Naive thymus-derived CD8-positive, alpha-beta T cell (primary cell): ENCODE results near the gene CACTIN. TPM values are rescaled to one million over a fixed set of nuclear protein-coding genes. Genes with fewer than 3 reads are reported as not detected.

ENCODE experiments used
- ATAC-seq, 2 donors: fragments of 150-1000 bp; cut with Tn5 transposase in 1 of 2; sonication (Bioruptor Pico), chemical (Tn5 transposase) in 1 of 2; 1 replicate in 1 of 2; 2 replicates in 1 of 2; pipeline ENCODE4 v1.10.0; 2021; ENCODE audit warnings: mild to moderate bottlenecking in 2 of 2, moderate library complexity in 2 of 2
- POLR2A ChIA-PET: fragments of 350-600 bp; sonication (Branson Sonifier 250); formaldehyde crosslinking; loops from one replicate; lab custom pipeline; 2021; ENCODE audit warnings: antibody characterized with exemption; lab: Charles Lee
- DNase-seq, 10 donors: peaks; one replicate each; pipeline versions ENCODE4 v3.0.0 to v3.0.0-alpha.2; 2020 to 2022
- H3K27ac Mint-ChIP-seq, 10 donors: one replicate each; pipeline ENCODE4 v1.8.0; 2020 to 2022; ENCODE audit warnings: mild to moderate bottlenecking in 10 of 10, mixed read lengths in 10 of 10, moderate library complexity in 4 of 10, inconsistent platforms in 1 of 10
- H3K27me3 Mint-ChIP-seq, 5 donors: one replicate each; pipeline ENCODE4 v1.8.0; 2021 to 2022; ENCODE audit warnings: mixed read lengths in 5 of 5
- H3K36me3 Mint-ChIP-seq, 3 donors: one replicate each; pipeline ENCODE4 v1.8.0; 2020 to 2022; ENCODE audit warnings: mixed read lengths in 3 of 3, mild to moderate bottlenecking in 2 of 3, inconsistent platforms in 1 of 3
- H3K4me1 Mint-ChIP-seq, 4 donors: one replicate each; pipeline ENCODE4 v1.8.0; 2021 to 2022; ENCODE audit warnings: mixed read lengths in 4 of 4
- H3K4me3 Mint-ChIP-seq, 10 donors: one replicate each; pipeline ENCODE4 v1.8.0; 2020 to 2022; ENCODE audit warnings: mild to moderate bottlenecking in 10 of 10, mixed read lengths in 10 of 10, moderate library complexity in 6 of 10, inconsistent platforms in 1 of 10
- H3K9me3 Mint-ChIP-seq, 9 donors: one replicate each; pipeline ENCODE4 v1.8.0; 2020 to 2022; ENCODE audit warnings: mixed read lengths in 9 of 9, mild to moderate bottlenecking in 3 of 9, inconsistent platforms in 1 of 9, moderate library complexity in 1 of 9
- polyA plus RNA-seq, 3 donors: library from polyadenylated mRNA; unstranded; fragments of 300-500 nt; fragmentation: Illumina TruSeq; gene quantifications; one replicate each; pipeline ENCODE4 v1.2.3, GENCODE V29; 2021
- total RNA-seq, 8 experiments: library from RNA in 2 of 8; stranded (reverse) in 2 of 8; gene quantifications; one replicate each; pipeline ENCODE4 v1.2.3 and lab custom pipeline; 2021 to 2026

The CACTIN gene
- total and polyA plus RNA-seq, 5 experiments from 2014 or later: 6.9 to 54.1 (median 20.4) TPM

GRCh38 chr19:3641515-3642269, 15.1 kb upstream of the CACTIN start:
- POLR2A ChIA-PET: no interaction called here
- no peaks in the 10 kb centered on the region for H3K27me3 Mint-ChIP-seq
- ATAC-seq: no peak
- DNase-seq: no peak
- no peaks in the 10 kb centered on the region for H3K9me3 Mint-ChIP-seq
- H3K36me3 Mint-ChIP-seq: peaks cover 0 to 23% (median 4%) of the 10 kb centered on the region in 3 donors
- no peak overlapping the region for H3K4me3 Mint-ChIP-seq
- peaks cover 0 to 2% (median 0%) of the 10 kb centered on the region in 4 donors for H3K4me1 Mint-ChIP-seq
- no peak overlapping the region for H3K27ac Mint-ChIP-seq

DNA sequence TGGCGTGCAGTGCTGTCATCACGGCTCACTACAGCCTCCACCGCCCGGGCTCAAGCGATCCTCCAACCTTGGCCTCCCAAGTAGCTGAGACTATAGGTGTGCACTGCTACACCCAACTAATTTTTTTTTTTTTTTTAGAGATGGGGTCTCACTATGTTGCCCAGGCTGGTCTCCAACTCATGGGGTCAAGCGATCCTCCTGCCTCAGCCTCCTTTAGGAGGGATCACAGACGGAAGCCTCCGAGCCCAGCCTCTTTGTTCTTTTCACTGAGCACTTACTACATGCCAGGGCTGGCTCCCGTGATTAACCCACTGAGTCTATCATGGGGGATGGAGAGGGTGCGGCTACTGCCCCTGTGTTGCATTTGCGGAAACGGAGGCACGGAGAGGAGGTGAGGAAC, 12.9 kb upstream of the CACTIN start:
- no peak for ATAC-seq
- peaks cover 0 to 2% (median 0%) of the 10 kb centered on the region in 4 donors for H3K4me1 Mint-ChIP-seq
- H3K4me3 Mint-ChIP-seq: no peak overlapping the region
- POLR2A ChIA-PET: interaction anchor here (0.7 kb wide), 1 partner anchor 430 kb away, joined by 3 read pairs; no protein-coding TSS in a partner anchor
- peaks cover 0 to 23% (median 3%) of the 10 kb centered on the region in 3 donors for H3K36me3 Mint-ChIP-seq
- no peaks in the 10 kb centered on the region for H3K27me3 Mint-ChIP-seq
- H3K9me3 Mint-ChIP-seq: no peaks in the 10 kb centered on the region
- H3K27ac Mint-ChIP-seq: peak overlapping the region in 1 of 10 donors; percentile 29
- no peak for DNase-seq

GRCh38 chr19:3638208-3639193, 11.9 kb upstream of the CACTIN start:
- Mint-ChIP-seq H3K4me3 (no peak overlapping the region), H3K27me3 (no peaks in the 10 kb centered on the region), H3K27ac (no peak overlapping the region), H3K36me3 (peaks cover 0 to 23% (median 3%) of the 10 kb centered on the region in 3 donors), H3K9me3 (no peaks in the 10 kb centered on the region), H3K4me1 (peaks cover 0 to 4% (median 0%) of the 10 kb centered on the region in 4 donors)
- POLR2A ChIA-PET: interaction anchor here (0.7 kb wide), 1 partner anchor 429 kb away, joined by 3 read pairs; no protein-coding TSS in a partner anchor
- ATAC-seq: no peak
- DNase-seq: no peak

- DNase-seq: no peak
- Mint-ChIP-seq H3K27me3 (no peaks in the 10 kb centered on the region), H3K9me3 (no peaks in the 10 kb centered on the region), H3K4me1 (peaks cover 0 to 4% (median 0%) of the 10 kb centered on the region in 4 donors), H3K27ac (no peak overlapping the region), H3K36me3 (peaks cover 0 to 22% (median 0%) of the 10 kb centered on the region in 3 donors), H3K4me3 (no peak overlapping the region)
- POLR2A ChIA-PET: no interaction called here
- ATAC-seq: no peak
Measured at GRCh38 chr19:3637621-3638020, 11.0 kb upstream of the CACTIN start.

- H3K4me1 Mint-ChIP-seq: peaks cover 0 to 4% (median 0%) of the 10 kb centered on the region in 4 donors
- H3K36me3 Mint-ChIP-seq: peaks cover 0 to 23% (median 0%) of the 10 kb centered on the region in 3 donors
- H3K9me3 Mint-ChIP-seq: no peaks in the 10 kb centered on the region
- ATAC-seq (no peak), DNase-seq (no peak)
- POLR2A ChIA-PET: no interaction called here
- no peaks in the 10 kb centered on the region for H3K27me3 Mint-ChIP-seq
- H3K27ac Mint-ChIP-seq: no peak overlapping the region
- no peak overlapping the region for H3K4me3 Mint-ChIP-seq
Measured at GRCh38 chr19:3636962-3637361, 10.4 kb upstream of the CACTIN start.

GRCh38 chr19:3636506-3636905, 9.9 kb upstream of the CACTIN start:
- ATAC-seq (no peak), DNase-seq (no peak)
- peaks cover 0 to 4% (median 0%) of the 10 kb centered on the region in 4 donors for H3K4me1 Mint-ChIP-seq
- no peaks in the 10 kb centered on the region for H3K27me3 Mint-ChIP-seq
- peaks cover 0 to 19% (median 0%) of the 10 kb centered on the region in 3 donors for H3K36me3 Mint-ChIP-seq
- H3K27ac Mint-ChIP-seq: no peak overlapping the region
- H3K4me3 Mint-ChIP-seq: no peak overlapping the region
- POLR2A ChIA-PET: no interaction called here
- no peaks in the 10 kb centered on the region for H3K9me3 Mint-ChIP-seq

- Mint-ChIP-seq H3K27me3 (no peaks in the 10 kb centered on the region), H3K36me3 (peaks cover 0 to 14% (median 0%) of the 10 kb centered on the region in 3 donors), H3K9me3 (no peaks in the 10 kb centered on the region), H3K4me1 (peaks cover 0 to 6% (median 0%) of the 10 kb centered on the region in 4 donors), H3K27ac (peak overlapping the region in 2 of 10 donors; percentile 49 to 86), H3K4me3 (peak overlapping the region in 1 of 10 donors; percentile 20)
- DNase-seq (no peak), ATAC-seq (no peak)
- POLR2A ChIA-PET: no interaction called here
Measured at GRCh38 chr19:3634496-3635045, 8.0 kb upstream of the CACTIN start.

DNA sequence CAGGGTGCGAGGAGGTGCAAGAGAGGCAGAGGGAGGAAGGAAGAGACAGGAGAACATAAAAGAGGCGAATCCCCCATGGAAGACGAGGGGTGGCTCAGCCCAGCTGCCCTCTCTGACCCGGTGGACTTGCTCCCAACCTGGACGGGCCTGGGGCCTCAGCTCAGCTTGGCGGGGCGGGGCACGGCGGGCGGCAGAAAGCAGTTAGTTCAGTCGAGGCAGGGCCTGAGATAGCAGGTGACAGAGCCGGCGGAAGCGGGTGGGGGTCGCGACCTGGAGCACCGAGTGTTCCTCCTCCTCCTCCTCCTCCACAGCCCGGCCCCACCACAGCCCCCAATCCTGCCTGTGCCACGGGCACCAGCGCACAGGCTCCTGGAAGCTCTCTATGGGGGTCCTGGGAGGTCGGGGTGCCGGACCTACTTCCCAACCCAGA, 7.0 kb upstream of the CACTIN start:
- Mint-ChIP-seq H3K4me1 (peaks cover 0 to 5% (median 0%) of the 10 kb centered on the region in 4 donors), H3K36me3 (peaks cover 0 to 7% (median 0%) of the 10 kb centered on the region in 3 donors), H3K4me3 (no peak overlapping the region), H3K27me3 (no peaks in the 10 kb centered on the region), H3K27ac (no peak overlapping the region), H3K9me3 (no peaks in the 10 kb centered on the region)
- POLR2A ChIA-PET: no interaction called here
- no peak for ATAC-seq
- DNase-seq: no peak

DNA sequence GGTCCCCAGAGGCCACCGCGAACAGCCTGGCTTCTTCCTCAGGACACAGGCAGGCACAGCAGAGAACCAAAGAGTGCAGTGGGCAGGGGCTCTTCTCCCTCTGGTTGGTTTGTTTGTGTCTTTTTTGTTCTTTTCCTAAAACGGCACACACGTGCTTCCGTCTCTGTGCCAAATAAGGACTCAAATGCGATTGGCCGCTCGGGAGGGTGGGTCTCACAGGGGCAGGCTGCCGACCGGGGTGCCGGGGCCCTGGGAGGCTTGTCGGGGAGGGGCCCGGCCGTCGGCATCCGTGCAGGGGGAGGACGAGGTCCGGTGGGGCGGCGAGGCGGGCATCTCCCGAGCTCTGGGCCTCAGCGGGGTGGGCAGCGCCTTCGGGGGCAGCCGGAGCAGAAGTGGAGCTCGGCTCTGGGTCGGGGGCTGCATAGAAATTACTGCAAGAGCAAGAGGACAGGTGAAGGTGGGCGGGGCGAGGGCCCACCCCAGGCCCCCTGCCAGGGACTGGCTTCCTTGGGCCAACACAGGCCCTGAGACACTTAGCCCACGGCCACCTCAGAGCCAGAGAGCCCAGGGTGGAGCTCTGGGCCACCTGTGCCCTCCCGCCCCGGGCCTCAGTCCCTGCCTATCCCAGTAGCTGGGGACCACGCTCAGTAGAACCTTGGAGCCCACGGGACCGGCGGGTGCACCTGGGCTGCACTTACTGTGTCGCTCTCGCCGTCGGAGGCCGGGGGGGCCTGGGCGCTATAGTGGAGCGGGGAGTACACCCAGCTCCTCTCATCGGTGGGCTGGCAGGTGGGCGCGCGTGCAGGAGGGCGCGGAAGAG, 6.4 kb upstream of the CACTIN start:
- H3K36me3 Mint-ChIP-seq: peaks cover 0 to 4% (median 0%) of the 10 kb centered on the region in 3 donors
- POLR2A ChIA-PET: no interaction called here
- no peaks in the 10 kb centered on the region for H3K9me3 Mint-ChIP-seq
- no peak for DNase-seq
- no peak for ATAC-seq
- no peaks in the 10 kb centered on the region for H3K27me3 Mint-ChIP-seq
- peaks cover 0 to 4% (median 0%) of the 10 kb centered on the region in 4 donors for H3K4me1 Mint-ChIP-seq
- H3K4me3 Mint-ChIP-seq: no peak overlapping the region
- H3K27ac Mint-ChIP-seq: peak overlapping the region in 1 of 10 donors; percentile 11

DNA sequence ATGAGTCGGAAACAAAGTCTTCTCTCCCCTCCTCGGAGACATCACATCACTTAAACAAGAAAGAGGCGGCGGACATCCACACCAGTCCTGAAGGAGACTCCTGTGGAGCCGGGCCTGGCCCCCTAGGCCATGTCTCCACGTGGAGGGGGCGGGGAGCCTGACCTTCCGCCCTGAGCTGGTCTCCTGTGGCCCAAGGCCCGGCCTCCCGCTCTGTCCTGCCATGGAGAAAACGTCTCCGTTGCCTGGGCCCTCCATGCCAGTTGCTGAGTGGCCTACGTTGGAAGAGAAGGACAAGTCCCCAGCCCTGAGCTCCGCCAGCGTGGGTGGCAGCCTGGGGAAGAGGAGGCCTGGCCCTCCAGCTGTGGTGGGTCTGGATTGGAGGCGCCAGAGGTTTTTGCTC, 5.5 kb upstream of the CACTIN start:
- Mint-ChIP-seq H3K27ac (no peak overlapping the region), H3K9me3 (no peaks in the 10 kb centered on the region), H3K27me3 (no peaks in the 10 kb centered on the region), H3K4me1 (peaks cover 1 to 4% (median 3%) of the 10 kb centered on the region in 4 donors), H3K4me3 (no peak overlapping the region), H3K36me3 (peaks cover 0 to 4% (median 0%) of the 10 kb centered on the region in 3 donors)
- POLR2A ChIA-PET: no interaction called here
- DNase-seq: no peak
- ATAC-seq: no peak

DNA sequence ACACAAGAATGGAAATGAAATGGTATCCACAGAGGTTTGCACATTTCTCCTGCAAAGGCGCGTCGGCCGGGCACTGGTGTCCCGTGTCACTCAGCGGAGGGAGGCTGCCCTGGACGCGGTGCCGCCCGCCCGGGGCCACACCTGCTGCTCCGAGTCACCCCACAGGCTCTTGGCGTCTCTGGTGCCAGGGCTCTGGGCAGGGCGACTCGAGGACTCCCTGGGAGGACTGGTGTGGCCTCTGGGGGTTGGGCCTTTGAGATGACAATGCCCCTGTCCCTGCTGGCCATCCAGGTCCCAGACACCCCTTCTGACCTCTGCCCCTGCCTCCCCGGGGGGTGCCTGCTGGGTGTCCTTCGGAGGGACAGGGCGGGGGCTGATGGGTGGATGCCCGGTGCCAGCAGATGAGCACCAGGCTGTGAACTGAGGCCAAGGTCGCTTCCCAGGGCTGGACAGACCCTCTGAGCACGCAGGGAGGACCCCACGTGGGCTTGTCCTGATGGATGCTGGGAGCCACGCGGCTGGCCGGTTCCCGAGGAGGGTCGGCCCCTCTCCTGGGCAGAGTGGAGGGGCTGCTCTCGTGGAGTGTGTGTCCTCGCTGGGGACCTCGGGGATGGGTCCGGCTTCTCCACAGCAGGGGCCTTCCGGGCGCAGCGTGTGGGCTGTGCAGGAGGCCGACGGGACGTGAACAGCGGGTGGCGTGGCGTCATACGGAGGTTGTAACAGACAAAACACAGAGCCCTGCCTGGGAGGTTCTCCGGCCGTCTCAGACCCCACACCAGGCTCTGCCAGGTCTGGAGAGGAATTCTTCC, 4.7 kb upstream of the CACTIN start:
- Mint-ChIP-seq H3K27ac (no peak overlapping the region), H3K27me3 (no peaks in the 10 kb centered on the region), H3K36me3 (peaks cover 0 to 4% (median 0%) of the 10 kb centered on the region in 3 donors), H3K4me1 (peaks cover 9 to 12% (median 10%) of the 10 kb centered on the region in 4 donors), H3K4me3 (no peak overlapping the region), H3K9me3 (no peaks in the 10 kb centered on the region)
- POLR2A ChIA-PET: no interaction called here
- no peak for ATAC-seq
- DNase-seq: no peak
